Tibial nerve (tissue), 3 donors: ENCODE measurements around the gene DNLZ.

Experiments
- CTCF ChIP-seq, 5 experiments: fragments of 200-600 bp in 3 of 5; fragments of 450-650 bp in 2 of 5; sonication (generic) in 3 of 5; IDR thresholded peaks; one replicate each; pipeline ENCODE4 v1.5.1; 2016 to 2019; ENCODE audit warnings: antibody characterized with exemption in 5 of 5, mild to moderate bottlenecking in 3 of 5, moderate library complexity in 2 of 5
- POLR2A ChIP-seq, 2 donors: fragments of 450-650 bp; IDR thresholded peaks; one replicate each; pipeline ENCODE4 v1.6.1; 2017; ENCODE audit warnings: antibody characterized with exemption in 2 of 2, mild to moderate bottlenecking in 2 of 2, moderate library complexity in 2 of 2

GRCh38 chr9:136342181-136343120, 21.1 kb downstream of the DNLZ start:
- TF ChIP-seq CTCF (IDR thresholded peaks at IDR 0.05) (peak in 3 of 5 experiments; percentile 10 to 33 (median 20)), POLR2A (IDR thresholded peaks at IDR 0.05) (peak in 1 of 2 donors; percentile 49)
